SU-DHL-6 (cell line): ENCODE results near the gene TLCD2.
"Not testable (repeated sequence)": the region's sequence is repeated elsewhere in the genome, so short reads cannot be mapped to it uniquely, and the experiment has no call there.

Experiments
- EZH2phosphoT487 ChIP-seq: fragments of 200-600 bp; sonication (generic), shearing (Covaris generic); conservative IDR thresholded peaks from 2 replicates; pipeline ENCODE4 v1.6.1; 2018; ENCODE audit warnings: mild to moderate bottlenecking, antibody characterized with exemption, low read length, moderate library complexity, mixed read lengths
- TF ChIP-seq, protein P1 (sequence below): fragments of 200-600 bp; sonication (generic); IDR thresholded peaks from one replicate; pipeline ENCODE4 v1.5.1; 2017; ENCODE audit warnings: antibody characterized with exemption, mild to moderate bottlenecking, low read length, moderate library complexity; ENCODE audit not compliant: insufficient read depth, poor library complexity, severe bottlenecking

DNA sequence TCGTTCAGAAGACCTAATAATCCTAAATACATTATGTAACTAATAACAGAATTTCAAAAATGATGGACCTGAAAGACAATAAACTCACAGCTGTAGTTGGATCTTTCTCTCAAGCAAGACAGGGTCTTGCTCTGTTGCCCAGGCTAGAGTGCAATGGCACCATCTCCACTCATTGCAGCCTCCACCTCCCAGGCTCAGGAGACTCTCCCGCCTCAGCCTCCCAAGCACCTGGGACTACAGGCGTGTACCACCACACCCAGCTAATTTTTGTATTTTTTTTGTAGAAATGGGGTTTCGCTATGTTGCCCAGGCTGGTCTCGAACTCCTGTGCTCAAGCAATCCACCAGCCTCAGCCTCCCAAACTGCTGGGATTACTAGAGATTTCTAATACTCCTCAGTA, 46.2 kb downstream of the TLCD2 start:
- TF ChIP-seq, protein P1, sequence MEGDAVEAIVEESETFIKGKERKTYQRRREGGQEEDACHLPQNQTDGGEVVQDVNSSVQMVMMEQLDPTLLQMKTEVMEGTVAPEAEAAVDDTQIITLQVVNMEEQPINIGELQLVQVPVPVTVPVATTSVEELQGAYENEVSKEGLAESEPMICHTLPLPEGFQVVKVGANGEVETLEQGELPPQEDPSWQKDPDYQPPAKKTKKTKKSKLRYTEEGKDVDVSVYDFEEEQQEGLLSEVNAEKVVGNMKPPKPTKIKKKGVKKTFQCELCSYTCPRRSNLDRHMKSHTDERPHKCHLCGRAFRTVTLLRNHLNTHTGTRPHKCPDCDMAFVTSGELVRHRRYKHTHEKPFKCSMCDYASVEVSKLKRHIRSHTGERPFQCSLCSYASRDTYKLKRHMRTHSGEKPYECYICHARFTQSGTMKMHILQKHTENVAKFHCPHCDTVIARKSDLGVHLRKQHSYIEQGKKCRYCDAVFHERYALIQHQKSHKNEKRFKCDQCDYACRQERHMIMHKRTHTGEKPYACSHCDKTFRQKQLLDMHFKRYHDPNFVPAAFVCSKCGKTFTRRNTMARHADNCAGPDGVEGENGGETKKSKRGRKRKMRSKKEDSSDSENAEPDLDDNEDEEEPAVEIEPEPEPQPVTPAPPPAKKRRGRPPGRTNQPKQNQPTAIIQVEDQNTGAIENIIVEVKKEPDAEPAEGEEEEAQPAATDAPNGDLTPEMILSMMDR = not testable (repeated sequence)
- TF ChIP-seq EZH2phosphoT487 = not testable (repeated sequence)
